Kidney epithelial cell (primary cell): ENCODE data around the gene KCNJ16. TPM values are rescaled to one million over a fixed set of nuclear protein-coding genes. Genes with fewer than 3 reads are reported as not detected.

Source experiments
- DNase-seq: peaks from one replicate; pipeline ENCODE4 v3.0.0-alpha.2; 2010; ENCODE audit warnings: low read depth
- H3K27me3 ChIP-seq: 2 replicates; pipeline ENCODE4 v1.6.0; 2011; ENCODE audit warnings: low read length; ENCODE audit not compliant: control insufficient read depth, insufficient read depth
- H3K36me3 ChIP-seq: 2 replicates; pipeline ENCODE4 v1.5.1; 2011; ENCODE audit warnings: low read length; ENCODE audit not compliant: control insufficient read depth, insufficient read depth
- H3K4me3 ChIP-seq: 2 replicates; pipeline ENCODE4 v1.5.1; 2011; ENCODE audit warnings: low read depth, mild to moderate bottlenecking, control low read depth, low read length
- CTCF ChIP-seq: IDR thresholded peaks from 2 replicates; pipeline ENCODE4 v1.5.1; 2011; ENCODE audit warnings: mild to moderate bottlenecking, moderate library complexity, low read length, control low read depth, inconsistent platforms; ENCODE audit not compliant: insufficient read depth, poor library complexity, severe bottlenecking
- total RNA-seq: library from RNA; depleted of rRNA; stranded (reverse); fragments of >200 nt; gene quantifications from 2 replicates; pipeline ENCODE4 v1.2.3, GENCODE V29; 2015

Gene KCNJ16
- total RNA-seq, 1 donor from 2014 or later: 4.1 TPM

DNA sequence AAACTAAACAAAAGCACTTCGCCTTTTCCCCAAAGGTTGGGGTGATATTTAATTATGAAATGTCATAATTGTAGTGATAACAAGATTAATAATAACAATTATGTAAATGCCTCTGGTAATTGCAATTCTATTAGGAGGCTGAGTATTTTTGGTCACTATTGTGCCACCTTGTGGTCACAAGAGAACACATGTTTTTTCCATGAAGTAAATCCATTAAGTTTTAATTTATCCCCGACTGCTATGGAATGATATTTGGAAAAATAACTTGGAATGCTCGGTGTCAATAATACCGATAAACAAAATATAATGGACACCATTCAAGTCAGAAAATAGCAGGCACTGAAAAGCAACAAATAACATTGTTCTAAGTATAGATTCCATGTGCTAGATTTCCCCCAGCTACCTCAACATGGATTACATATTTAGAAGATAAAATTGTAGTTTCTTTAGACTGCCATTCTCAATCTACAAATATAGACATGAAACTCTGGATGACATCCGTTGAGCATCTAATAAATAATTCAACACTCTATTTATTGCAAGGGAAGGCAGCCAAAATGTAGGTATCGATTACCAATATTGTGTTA, 69.3 kb downstream of the KCNJ16 start:
- Histone ChIP-seq H3K36me3 (no peaks in the 10 kb centered on the region), H3K4me3 (no peak overlapping the region), H3K27me3 (no peaks in the 10 kb centered on the region)
- peak; percentile 48 for TF ChIP-seq CTCF
- no peak for DNase-seq

- TF ChIP-seq CTCF: no peak
- DNase-seq: no peak
- H3K4me3 ChIP-seq: no peak overlapping the region
- no peaks in the 10 kb centered on the region for H3K27me3 ChIP-seq
- H3K36me3 ChIP-seq: no peaks in the 10 kb centered on the region
Measured at GRCh38 chr17:70153210-70153609, 78.2 kb downstream of the KCNJ16 start.

- no peaks in the 10 kb centered on the region for H3K27me3 ChIP-seq
- no peak for TF ChIP-seq CTCF
- no peaks in the 10 kb centered on the region for H3K36me3 ChIP-seq
- DNase-seq: no peak
- no peak overlapping the region for H3K4me3 ChIP-seq
Measured at GRCh38 chr17:70157151-70157550, 82.1 kb downstream of the KCNJ16 start.

GRCh38 chr17:70158180-70158579, 83.2 kb downstream of the KCNJ16 start:
- Histone ChIP-seq H3K36me3 (no peaks in the 10 kb centered on the region), H3K27me3 (no peaks in the 10 kb centered on the region), H3K4me3 (no peak overlapping the region)
- DNase-seq: no peak
- TF ChIP-seq CTCF: no peak

DNA sequence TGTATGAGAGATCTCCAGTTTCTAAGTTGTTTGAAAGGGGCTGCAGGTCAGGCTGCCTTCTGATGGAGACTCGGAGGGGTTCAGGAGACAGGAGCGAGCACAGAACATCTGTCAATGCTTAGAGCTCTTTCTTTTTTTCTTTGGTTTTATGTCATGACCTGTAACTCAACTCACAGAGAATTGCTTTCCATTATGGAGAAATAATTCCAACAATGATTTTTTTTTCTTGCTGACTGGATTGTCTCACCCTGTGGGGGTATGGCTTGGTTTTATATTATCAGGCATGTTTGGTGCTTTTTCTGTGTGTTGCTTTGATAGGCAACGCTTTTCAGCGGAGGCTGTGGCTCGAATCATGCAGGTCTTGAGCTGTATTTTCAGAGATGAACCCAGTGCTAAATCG, 83.6 kb downstream of the KCNJ16 start:
- no peak for TF ChIP-seq CTCF
- no peaks in the 10 kb centered on the region for H3K36me3 ChIP-seq
- H3K4me3 ChIP-seq: no peak overlapping the region
- H3K27me3 ChIP-seq: no peaks in the 10 kb centered on the region
- DNase-seq: no peak

GRCh38 chr17:70159980-70160379, 85.0 kb downstream of the KCNJ16 start:
- Histone ChIP-seq H3K4me3 (no peak overlapping the region), H3K36me3 (no peaks in the 10 kb centered on the region), H3K27me3 (no peaks in the 10 kb centered on the region)
- no peak for DNase-seq
- TF ChIP-seq CTCF: no peak
